HG02885 (cell line): Measurements from ENCODE around the gene RBM12.

Experiments
- ATAC-seq: cut with Tn5 transposase; IDR thresholded peaks from one replicate; pipeline ENCODE4 v1.9.1; 2021; ENCODE audit warnings: mild to moderate bottlenecking; ENCODE audit not compliant: unreplicated experiment, poor library complexity

The RBM12 gene

GRCh38 chr20:35602851-35603495 lies 61.7 kb downstream of the RBM12 start:
- no peak for ATAC-seq

GRCh38 chr20:35601990-35602389 lies 62.7 kb downstream of the RBM12 start:
- no peak for ATAC-seq

- ATAC-seq, result peak; percentile 63
These were observed 63.4 kb downstream of the RBM12 start for GRCh38 chr20:35600993-35601973.

GRCh38 chr20:35600176-35600992 lies 64.3 kb downstream of the RBM12 start:
- no peak for ATAC-seq

- ATAC-seq, result no peak
These were observed 65.0 kb downstream of the RBM12 start for GRCh38 chr20:35599776-35600120.
